Measurements from ENCODE around the gene DPCD.

DPCD gene

DNA sequence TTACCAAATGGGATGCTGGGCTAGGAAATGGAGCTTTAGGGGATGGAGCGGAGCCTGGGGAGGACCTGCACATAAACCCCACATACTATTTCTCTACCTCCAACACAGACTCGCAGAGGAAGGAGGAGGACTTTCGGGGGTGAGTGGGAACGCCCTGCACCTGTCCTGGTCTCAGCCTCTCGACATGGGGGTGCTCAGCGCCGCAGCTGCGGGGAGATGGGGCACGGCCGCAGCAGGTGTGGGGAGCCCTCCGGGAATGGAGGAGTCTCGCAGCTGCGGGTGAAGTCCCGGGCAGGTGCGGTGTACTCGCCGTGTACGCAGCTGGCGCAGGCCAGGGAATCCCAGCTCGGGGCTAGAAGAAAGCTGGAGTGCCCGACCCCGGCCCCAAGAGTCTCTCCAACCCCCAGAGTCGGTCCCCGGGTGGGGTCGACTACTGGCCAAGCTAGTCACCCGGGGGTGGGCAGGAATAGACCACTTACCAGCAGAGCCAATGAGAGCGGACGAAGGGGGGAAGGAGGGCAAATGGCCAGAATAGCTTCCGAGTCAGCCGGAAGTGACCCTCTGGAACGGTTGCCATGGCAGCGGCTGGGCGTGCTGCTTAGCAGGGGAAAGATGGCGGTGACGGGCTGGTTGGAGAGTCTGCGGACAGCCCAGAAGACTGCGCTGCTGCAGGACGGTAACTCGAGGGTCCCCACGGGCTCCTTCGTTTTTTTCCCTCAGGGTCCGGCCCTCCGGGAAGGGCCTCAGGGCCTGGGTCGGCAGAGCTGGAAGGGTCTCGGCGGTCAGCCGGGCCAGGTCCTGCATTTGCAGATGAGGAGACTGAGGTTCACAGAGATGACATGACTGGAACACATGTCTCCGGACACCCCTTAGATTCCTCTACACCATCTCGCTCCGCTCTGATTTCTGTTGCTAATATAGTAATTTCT, at the start of gene DPCD, which contains the start of gene POLL:
DPCD (plus strand) TSS at position 597 of the 929 bp plus-strand sequence; CDS start at position 613, 16 bp downstream.
POLL (minus strand) TSS at position 533 of the 929 bp plus-strand sequence. CDS start 897 bp downstream, outside the sequence.
- DNase-seq, result peak; percentile 98

DNA sequence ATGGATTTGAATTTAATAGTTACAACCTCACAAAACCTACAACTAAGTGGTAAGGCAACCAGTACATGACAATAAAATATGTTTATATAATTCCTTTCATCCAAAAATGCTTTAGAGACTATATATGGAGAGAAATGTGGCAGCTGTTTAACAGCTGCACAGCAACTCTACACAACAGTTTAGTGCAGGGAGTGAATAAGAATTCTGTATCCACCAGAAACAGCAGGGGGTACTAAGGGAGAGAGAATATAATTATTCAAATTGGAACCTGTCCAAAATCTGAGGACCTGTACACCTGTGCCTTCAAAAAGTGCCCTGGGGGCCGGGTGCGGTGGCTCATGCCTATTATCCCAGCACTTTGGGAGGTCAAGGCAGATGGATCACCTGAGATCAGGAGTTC, 49.7 kb upstream of the DPCD start:
- no peak for DNase-seq

DNA sequence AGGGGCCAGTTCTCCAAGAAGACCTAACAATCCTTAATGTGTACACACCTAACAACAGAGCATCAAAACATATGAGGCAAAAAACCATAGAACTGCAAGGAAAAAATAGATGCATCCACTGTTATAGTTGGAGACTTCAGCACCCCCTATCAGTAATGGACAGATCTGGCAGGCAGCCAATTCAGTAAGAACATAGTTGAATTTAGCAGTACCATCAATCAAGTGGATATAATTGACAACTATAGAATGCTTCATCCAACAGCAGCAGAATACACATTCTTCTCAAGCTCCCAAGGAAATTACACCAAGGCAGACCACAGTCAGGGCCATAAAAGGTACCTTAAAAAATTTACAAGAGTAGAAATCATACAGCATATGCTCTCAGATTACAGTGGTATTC, 42.2 kb upstream of the DPCD start:
- peak; percentile 69 for DNase-seq

DNA sequence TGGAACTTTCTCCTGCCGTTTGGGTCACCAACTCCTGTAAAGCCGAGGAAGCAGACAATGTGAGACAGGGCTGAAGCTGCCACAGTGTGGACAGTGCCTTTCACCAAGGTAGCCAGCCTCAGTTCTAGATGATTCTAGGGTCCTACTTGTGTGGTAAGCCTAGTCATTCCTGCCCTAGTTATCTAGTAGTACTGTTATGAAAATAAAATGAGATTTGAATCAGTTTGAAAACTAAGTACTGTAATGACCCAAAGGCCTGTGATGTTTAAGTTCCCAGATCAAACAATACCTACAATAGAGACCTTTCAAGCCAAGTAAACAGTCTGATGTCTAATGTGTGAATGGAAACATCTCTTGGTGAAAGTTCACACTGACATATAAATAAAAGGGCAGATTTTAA, 37.2 kb upstream of the DPCD start:
- DNase-seq, result no peak

DNA sequence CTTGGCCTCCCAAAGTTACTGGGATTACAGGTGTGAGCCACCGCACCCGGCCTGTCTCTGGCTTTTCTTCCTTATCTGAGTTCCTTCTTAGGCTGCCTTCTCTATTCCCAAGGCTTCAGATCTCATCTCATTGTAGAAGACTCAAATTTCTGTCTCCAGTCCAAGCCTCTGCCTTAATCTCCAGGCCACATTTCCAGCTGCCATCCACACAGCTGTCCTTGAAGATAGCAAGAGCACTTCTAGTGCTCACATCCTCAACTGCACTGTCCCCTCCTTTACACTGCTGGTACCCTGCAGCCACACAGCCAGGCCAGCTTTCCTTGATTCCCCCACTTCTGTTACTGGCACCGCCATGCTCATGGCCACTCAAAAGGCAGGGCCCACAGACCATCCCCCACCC, 35.7 kb upstream of the DPCD start:
- peak; percentile 33 for DNase-seq

DNA sequence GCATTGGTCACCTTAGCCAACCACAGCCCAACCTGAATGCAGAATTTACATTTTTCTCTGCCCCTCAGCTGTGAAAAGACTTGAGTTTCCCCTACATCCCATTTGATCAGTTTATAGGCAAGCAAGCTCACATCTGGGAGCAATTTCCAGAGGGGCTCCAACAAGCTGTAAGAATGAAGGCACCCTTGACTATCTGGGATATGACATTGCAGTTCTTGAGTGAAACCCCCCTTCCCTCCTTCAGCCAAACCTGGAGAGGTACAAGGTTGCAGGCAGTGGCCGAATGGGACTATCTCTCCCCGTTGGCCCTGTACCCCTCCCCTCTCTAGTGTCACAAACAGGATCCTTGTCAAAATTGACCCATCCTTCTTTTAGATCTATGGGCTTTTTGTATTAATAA, 30.6 kb upstream of the DPCD start:
- no peak for DNase-seq

DNA sequence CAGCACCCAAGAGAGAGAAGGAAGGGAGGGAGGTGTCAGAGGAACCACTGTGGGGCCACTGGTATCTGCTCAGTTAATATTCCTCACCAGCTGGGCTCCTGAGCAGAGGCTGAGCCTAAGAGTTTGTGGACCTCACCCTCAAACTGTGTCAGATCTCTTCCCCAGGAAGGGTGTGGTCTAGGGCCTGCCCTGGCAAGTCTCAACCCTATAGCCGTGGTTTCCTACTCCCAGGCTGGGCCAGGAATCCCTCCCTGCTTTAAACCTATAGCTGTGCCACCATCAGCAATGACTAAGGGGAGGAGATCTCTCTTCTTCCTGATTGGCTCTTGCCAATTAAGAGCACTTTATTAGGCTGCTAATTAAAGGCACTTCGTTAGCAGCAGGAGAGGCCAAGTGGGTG, 29.9 kb upstream of the DPCD start:
- DNase-seq, result no peak

DNA sequence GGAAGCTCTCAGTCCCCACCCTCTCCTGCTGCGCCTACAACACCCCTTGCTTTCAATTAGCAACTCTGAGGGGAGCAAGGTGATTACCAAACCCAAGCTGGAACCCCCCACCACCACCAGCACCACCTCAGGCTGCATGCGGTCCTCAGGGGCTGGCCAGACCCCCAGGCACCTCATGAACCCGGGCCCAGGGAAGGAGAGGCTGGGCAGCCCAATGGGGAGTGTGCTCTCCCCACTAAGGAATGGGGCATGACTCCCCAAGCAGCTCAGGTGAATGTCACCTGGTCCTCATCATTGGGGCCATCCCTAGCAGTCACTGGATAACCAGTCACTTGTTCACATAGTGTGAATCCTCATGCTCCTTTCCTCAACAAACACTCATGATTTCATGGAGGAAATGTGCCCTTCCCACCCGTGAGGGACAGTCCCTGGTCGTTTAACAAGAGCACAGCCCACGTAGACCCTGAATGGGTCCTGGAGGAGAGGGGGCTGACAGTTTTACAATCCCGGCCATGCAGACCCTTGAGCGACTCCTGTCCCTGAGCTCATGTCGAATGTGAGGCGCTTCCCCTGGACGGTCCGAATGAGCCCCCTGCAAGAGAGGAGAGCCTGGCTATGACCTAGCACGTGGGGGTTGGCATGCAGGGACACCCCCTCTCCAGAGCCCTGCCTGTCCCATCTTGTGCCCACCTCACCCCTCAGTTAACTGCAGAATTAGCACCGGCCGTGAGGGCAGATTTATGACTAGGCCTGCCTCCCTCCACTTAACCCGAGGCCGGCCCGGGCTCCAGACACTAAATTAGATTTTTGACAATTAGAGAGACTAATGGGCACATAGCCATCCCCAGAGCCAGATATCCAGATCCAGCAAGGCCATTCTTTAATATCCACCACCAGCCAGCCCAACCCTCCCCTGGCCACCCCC, 29.2 kb upstream of the DPCD start:
- DNase-seq, result no peak

DNA sequence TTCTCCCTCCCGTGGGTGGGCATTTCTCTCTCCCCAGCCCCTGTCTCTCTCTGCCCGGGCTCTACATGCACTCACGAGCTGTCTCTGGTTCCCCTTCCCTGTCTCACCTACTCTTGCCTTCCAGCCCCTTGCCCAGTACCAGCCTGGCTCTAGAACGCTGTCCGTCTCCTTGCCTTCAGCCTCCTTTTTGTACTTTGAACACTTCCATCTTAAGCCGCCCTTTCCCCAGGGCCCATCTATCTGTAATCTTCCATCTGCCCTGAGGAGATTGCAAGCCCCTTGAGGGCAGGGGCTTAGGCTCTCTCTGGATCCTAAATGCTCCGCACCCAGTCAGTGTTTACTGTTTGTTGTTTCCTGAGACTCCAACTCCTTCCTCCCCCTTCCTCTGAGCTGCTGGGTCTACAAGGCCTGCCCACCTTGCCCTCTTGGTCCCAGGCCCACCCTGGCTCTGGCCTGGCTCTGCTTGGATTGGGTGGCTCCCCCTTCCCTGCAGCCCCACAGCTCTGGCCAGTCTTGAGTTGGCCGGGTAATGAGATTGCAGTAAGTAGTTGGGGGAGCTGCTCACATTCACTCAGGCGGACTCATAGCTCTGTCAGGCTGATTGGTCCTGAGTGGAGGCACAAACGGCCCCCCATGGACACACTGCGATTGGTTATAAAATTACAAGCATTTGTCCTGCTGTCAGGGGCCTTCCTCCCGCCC, 28.4 kb upstream of the DPCD start:
- no peak for DNase-seq

DNA sequence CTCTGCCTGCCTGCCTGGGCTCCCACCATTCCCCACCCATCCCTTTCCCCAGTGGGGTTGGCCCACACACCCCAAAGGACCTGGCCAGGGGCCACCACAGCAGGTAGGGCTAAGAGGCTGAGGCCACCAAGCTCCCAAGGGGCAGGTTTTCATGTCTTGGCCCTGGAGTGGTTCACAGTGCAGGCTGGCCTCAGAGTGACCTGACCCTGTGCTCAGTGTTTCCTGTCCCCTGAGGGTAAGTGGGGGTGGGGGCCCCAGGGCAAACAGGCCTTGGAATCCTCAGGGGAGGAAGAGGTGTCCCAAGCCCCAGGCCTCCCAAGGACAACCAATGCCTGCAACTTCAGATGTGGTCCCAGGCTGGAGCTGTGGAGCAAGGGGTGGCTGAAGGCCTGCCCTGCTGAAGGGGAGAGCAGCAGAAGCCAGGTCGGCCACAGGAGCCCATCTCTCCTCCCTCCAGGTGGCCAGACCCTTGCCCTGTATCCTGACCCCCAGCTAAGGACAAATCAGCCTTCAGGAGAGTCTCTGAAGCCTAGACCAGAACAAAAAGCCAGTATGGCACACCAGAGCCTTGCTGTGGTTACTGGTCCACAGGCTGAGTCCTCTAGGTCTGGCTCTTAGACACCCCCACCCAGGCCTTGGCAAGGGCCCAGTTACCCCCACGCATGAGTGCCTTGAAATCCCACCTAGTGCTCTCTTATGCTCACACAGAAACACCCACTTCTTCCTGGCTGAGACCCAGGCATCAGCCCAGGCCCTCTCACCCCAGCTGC, 27.6 kb upstream of the DPCD start:
- no peak for DNase-seq

DNA sequence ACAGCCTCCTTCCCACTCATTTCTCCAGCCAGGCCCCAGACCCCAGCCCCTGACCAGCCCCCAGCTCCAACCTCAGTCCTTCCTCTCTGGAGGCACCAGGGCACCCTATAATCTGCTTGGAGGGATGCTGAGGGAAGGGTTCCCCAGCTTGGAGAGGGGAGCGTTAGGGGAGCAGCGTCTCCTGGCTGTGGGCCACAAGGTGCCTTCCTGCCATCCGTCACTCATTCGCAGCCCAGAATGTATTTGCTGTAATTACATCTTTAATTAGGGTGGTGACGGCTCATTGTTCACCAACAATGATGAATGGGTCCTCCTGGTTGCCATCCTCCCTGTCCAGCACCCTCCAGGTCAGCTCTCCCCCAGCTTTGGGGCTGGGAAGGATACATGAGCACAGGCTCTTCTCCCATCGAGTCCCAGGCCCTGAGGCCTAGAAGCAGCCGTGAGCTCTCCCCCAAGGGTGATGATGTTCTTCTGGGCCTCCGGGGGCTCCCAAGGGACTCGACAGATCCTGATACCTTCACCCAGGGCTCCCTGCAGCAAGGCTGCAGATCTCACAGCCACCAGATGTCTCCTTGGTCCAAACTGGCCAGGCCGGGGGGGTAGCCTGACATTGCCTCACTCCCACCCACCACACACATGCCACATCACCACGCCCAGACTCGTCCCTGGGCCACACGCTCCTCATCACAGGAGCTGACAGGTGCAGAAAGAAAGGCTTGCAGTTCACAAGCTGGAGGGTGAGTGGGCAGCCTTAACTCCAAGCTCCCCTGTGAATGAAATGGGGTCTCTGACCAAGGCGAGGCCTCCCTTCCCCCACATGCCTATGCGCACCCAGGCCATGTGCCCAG, 26.8 kb upstream of the DPCD start:
- DNase-seq, result no peak

DNA sequence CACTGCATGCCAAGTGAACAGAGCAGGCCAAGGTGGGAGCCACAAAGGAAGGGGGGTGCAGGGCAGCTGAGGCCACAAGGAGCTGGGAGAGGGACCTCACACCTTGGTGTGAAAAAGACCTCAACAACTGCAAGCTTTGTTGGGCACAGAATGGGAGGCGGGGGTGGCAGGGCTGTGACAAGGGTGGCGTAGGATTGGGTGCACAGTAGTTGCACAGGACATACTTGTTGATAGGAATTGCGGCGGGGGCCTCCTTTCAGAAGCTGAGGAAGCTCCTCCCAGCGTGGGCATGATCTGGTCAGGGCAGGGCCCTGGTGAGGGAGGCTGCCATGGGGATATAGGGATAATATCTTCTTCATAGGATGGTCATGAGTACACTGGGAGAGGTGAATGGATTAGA, 25.9 kb upstream of the DPCD start:
- DNase-seq, result no peak

DNA sequence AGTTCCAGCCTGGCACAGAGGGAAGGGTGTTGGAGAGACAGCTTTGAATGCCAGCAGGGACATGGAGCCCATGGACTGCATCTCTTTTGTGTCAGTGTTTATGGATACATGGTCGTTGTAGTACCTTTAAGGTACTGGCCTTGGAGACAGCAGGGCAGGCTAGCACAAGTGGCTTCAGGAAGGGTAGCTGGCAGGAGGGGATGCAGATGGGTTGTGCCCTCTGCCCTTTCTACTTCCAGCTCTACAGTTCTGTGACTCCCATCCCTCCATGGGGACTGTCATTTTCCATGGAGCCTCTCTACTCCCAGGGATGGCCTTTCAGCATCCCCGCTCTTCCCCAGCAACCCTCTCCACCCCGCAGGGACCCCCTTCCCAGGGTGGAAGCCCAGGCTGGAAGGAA, 25.1 kb upstream of the DPCD start:
- no peak for DNase-seq

DNA sequence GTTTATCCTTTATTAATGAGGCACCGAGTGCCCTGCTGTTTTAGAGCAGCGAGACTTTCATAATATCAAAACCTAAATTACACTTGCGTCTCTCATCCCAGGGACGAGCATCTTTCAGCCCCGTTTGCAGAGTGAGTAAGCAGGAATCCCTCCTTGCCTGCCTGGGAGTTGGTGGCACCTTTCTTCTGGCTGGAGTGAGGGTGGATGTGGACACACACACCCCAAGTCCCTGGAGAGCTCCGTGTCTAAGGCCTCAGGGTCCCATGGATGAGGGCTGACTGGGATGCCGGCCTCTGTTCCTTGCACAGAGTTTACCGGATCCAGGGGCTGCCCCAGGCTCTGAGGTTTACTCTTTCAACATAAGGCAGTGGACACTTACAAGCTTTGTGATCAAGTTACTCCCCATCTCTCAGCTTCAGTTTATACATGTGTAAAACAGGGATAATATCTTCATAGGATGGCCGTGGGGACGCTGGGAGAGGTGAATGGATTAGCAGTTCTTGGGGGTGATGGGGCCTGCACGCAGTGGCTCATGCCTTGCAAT, 24.6 kb upstream of the DPCD start:
- no peak for DNase-seq

DNA sequence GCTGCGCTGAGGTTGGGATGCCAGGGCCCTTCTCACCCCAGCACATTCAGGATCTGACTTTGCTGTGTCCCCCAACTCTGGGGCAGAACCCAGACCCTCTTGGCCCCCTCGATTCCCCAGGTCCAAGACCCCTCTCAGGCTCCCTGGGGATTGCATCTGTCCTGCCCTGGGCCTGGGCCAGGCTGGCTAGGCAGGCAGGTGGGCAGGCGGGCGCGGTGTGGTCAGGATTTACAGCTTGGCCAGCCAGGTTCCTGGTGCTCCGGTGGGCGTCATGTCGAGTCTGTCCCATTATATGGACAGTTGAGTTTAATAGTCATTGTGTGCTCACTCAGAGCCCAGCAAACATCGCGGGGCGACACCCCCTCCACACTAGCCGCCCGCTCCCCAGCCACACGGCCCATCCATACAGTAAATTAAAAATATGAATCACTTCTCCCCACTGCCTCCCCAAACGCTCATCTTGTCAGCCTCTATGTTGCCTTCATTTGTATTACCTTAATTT, 23.6 kb upstream of the DPCD start:
- DNase-seq, result no peak

DNA sequence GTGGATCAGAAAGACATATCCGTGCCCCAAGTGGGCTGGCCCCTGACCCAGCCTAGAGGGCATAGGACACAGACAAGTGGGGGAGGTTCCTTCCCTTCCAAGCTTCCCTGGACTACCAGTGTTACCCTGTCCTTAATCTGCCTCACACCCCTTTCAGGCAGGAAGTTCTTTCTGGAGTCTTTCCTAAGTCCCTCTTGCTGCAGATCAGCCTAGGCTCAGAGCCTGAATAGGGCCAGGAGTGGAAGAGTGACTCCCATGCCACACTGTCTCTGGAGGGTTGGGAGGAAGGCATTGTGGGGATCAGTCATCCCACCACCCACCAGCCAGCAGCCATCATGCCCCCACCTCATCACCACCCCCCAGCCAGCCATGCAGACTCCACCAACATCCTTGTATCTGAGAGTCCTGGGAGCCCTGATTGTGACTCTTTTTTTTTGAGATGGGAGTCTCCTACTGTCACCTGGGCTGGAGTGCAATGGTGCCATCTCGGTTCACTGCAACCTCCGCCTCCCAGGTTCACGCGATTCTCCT, 22.7 kb upstream of the DPCD start:
- DNase-seq, result no peak

DNA sequence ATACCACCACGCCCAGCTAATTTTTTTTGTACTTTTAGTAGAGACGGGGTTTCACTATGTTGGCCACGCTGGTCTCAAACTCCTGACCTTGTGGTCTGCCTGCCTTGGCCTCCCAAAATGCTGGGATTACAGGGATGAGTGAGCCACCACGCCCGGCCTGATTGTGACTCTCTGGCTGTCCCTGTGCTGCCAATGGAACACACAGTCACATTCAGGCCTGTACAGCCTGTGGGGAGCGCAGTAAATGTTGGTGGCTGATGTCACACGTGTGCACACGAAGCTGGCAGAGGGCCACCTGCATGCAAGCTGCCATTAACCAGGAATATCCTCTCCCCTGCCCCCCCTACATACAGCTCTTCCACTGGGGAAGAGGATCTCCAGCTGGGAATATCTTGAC, 22.2 kb upstream of the DPCD start:
- DNase-seq, result no peak

DNA sequence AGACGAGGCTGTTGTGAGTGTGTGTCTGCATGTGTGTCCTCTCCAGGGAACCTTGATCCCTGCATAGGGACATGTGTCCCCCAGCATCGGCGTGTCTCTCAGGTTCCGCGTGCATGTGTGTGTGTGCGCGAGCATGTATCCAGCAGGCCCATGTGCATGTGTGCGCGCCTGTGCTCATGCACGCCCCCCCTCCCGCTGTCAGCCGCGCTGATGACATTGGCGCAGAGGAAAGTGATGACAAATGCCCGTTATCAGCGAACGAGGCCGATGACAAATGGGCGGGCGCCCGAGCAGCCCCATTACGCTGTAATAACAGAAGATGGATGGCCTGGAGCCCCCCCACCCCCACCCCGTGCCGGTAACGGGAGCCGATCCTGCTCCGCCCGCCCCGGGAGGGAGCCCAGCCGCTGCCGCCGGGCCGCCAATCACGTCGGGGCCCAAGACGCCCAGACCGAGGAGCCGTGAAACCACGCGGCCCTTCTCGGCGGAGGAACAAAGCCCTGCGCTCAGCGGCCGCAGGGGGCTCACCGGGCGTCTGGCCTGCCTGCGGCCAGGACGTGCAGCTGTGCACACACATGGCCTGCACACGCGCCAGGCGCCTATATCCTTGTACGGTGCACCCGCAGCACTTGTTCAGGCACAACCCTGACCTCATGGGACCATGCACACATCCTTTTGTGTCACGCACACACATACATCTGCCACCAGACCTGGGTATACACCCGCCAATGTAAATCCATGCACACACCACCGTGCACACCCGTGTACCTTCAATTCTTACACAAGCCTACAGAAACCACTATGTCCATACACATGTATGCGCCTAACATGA, 21.6 kb upstream of the DPCD start:
- no peak for DNase-seq
